GM10847 (cell line): Measurements from ENCODE around the gene PPP2R3B.

Source experiments
- POLR2A ChIP-seq: IDR thresholded peaks from 2 replicates; pipeline ENCODE4 v1.6.1; 2011; ENCODE audit not compliant: insufficient read length; ENCODE audit errors: extremely low read depth

PPP2R3B gene

GRCh38 chrX:362937-363620 is 23.6 kb downstream of the PPP2R3B start:
- no peak for TF ChIP-seq POLR2A

GRCh38 chrX:362351-362750 is 24.4 kb downstream of the PPP2R3B start:
- TF ChIP-seq POLR2A = no peak

GRCh38 chrX:361231-362145 is 25.2 kb downstream of the PPP2R3B start:
- no peak for TF ChIP-seq POLR2A

DNA sequence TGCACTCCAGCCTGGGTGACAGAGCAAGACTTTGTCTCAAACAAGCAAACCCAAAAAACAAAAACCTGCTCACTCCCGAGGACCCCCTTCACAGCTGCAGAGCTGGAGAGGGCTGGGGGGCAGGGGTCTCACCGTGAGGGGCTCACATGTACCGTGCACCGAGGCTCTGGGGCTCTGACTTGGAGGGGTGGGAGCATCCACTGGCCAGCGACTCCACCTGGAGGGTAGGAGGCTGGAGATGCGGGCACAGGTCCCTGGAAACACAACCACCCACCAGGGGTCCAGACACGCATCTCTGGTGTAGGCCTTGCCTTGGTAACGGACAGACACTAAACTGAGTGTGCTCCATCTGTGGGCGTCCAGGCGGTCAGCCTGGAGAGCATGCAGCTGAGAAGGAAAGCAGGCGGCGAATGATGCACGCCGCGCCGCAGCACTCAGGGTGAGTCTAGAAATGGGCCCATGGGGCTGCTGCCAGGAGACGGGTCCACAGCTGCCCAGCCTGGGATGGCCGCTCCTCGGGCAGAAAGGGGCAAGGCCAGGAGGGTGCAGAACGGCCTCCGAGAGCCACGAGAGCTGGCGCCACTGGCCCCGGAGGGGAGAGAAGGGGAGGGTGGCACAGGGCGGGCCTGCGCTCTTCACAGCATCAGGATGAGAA is 26.1 kb downstream of the PPP2R3B start:
- no peak for TF ChIP-seq POLR2A

- no peak for TF ChIP-seq POLR2A
Observed at GRCh38 chrX:358651-359143, 28.0 kb downstream of the PPP2R3B start.

DNA sequence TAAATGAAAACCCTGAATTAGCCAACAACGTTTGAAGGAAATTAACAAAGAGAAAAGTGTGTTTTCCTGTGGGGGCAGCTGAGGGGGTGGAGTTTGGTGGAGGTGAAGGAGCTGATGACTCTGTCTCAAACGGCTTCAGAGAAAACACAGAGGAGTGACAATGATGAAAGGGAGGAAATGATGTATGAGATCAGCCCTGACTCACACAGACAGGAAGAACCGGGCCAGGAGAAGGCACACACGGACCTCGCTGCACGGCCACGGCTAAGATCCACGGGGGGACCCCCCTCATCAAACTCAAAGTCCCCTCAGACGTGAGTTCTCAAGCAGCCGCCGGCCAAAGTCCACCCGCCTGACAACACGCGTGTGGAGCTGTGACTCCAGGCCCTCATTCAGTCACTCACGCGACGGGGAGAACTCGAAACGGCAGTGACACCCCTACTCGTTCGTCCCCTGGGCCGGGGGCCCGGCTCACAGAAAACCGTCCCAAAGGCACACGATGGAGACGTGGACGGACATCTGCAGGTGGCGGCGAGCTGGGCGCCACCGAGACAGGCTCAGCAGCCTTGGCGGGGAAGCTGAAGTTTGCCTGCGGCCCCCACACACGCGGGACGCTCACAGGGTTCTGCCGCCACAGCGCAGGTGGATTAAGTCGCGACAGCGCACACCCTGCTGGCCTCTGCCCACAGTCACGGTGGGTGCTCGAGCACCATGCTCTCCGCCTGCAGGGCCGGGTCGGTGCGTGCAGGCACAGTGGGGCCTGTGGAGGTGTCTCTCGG is 28.8 kb downstream of the PPP2R3B start:
- TF ChIP-seq POLR2A = no peak

DNA sequence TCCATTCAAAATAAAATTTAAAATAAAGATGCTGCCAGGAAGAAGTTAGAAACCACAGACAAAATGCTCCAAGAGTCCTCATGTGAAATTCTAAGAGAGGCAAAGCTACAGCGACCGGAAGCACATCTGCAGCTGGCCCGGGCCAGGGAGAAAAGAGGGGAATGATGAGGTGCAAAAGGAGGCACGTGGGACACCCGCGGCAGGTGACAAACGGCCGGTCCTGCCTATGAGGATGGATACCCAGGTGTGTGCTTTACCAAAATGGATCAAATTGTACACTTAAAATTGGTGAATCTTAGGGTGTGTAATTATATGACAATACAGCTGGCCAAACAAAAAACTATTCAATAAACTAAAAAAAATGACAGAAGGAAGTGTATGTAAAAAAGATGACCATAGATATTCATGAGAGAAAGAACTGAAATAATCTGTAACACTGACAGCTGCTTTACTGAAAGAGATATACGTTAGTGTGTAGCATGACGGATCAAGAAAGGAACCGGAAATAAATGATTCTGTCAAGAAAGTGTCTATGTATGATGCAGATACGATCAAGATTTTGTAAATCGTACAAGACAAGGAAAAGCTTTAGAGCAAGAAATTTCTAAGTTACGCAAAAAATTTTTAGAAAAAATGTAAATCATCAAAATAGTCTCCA is 29.5 kb downstream of the PPP2R3B start:
- TF ChIP-seq POLR2A = no peak

DNA sequence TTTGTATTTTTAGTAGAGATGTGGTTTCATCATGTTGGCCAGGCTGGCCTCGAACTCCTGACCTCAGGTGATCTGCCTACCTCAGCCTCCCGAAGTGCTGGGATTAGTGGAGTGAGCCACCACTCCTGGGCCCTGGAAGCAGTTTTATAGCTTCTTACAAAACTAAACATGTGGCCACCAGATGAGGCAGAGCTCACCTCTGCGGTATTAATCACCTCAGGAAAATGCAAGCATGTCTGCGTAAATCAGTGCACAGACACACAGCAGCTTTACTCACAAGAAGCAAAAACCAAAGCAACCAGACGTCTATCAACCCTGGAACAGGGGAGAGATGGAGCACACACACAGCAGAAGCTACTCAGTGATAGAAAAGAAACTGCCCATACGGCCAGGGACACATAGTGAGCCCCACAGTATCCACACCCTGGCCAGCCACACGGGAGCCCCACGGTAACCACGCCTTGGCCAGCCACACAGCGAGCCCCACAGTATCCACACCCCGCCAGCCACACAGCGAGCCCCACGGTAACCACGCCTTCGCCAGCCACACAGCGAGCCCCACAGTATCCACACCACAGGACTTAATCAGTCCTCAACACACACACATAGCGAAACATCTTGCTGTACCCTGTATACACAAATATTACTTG is 30.2 kb downstream of the PPP2R3B start:
- no peak for TF ChIP-seq POLR2A

GRCh38 chrX:355329-356050 is 31.2 kb downstream of the PPP2R3B start:
- no peak for TF ChIP-seq POLR2A

DNA sequence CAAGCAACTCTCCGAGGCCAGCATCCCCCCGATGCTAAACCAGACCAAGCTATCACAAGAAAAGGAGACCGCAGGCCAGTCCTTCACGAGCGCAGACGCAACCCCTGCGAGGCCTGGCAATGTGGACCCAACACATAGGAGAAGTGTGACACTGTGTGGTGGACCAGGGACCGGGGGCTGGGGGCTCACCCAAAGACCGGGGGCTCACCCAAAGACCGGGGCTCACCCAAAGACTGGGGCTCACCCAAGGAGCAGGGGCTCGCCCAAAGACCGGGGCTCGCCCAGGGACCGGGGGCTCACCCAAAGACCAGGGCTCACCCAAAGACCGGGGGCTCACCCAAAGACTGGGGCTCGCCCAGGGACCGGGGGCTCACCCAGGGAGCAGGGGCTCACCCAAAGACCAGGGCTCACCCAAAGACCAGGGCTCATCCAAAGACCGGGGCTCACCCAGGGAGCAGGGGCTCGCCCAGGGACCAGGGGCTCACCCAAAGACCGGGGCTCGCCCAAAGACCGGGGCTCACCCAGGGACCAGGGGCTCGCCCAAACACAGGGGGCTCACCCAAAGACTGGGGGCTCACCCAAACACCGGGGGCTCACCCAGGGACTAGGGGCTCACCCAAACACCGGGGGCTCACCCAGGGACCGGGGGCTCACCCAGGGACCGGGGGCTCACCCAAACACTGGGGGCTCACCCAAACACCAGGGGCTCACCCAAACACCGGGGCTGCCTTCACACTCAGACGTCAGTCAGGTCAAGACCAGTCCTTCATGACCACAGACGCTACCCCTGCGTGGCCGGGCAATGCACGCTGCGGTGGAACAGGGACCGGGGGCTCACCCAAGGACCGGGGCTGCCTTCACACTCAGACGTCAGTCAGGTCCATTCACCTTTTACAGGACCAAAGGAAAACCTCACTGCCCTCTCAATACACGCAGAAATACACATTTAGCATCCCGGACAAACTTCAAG is 32.9 kb downstream of the PPP2R3B start:
- no peak for TF ChIP-seq POLR2A

DNA sequence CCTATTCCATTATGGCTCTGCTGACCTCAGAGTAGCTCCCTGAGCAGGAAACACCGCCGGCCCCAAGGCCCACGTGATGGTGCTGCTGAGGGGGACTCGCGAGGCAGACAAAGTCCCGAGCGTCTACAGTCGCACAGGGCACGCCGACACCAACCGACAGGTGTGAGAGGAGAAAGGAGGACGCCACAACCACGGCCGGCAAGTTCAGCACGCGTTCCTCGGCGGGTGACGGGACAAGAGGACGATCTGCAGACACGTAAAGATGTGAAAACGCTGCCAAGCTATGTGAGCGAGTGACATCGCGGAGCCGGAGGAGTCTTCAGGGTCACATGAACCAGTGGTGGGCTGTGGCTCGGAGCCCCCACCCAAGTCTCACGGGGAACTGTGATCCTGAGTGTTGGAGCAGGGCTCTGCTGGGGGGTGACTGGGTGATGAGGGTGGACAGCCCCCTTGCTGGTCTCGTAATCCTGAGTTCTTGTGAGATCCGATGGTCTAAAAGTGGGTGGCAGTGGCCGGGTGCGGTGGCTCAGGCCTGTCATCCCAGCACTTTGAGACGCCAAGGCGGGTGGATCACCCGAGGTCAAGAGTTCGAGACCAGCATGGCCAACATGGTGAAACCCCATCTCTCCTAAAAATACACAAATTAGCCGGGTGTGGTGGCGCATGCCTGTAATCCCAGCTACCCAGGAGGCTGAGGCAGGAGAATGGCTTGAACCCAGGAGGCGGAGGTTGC is 34.0 kb downstream of the PPP2R3B start:
- TF ChIP-seq POLR2A = no peak
